NOMO-1 treated with DMSO at 0.1 percent for 48 hours (cell line): ENCODE results near the gene GTF3C5.
A peak's percentile ranks its signal among the peaks of the same experiment; 100 is the strongest.

Experiments used
- DNase-seq: peaks from one replicate; lab custom pipeline; 2025; ENCODE audit not compliant: unreplicated experiment; lab: John Stamatoyannopoulos, UW

GTF3C5 gene

GRCh38 chr9:133030317-133031129 lies at the start of gene GTF3C5:
Gene GTF3C5 (plus strand): TSS chr9:133030997. CDS start chr9:133031012, 15 bp downstream.
- peak; percentile 100 for DNase-seq

- DNase-seq, result peak; percentile 88
Observed at GRCh38 chr9:132982458-132982857, 48.3 kb upstream of the GTF3C5 start.

GRCh38 chr9:132983491-132984201 lies 47.2 kb upstream of the GTF3C5 start:
- DNase-seq, result no peak

- no peak for DNase-seq
Observed at GRCh38 chr9:132984202-132985070, 46.4 kb upstream of the GTF3C5 start.

DNA sequence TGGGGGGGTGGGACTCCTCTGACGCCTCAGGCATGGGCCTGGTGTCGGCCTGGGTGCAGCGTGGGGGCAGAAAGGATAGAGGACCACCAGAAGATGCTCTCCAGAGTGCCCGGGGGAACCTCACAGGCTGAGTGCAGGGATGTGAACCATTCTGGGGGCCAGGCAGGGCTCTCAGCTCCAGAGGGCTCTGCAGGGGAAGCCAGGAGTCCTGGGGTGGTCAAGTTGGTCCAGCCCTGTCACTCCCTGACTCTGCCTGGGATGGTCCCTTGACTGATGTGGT lies 45.8 kb upstream of the GTF3C5 start:
- no peak for DNase-seq

DNA sequence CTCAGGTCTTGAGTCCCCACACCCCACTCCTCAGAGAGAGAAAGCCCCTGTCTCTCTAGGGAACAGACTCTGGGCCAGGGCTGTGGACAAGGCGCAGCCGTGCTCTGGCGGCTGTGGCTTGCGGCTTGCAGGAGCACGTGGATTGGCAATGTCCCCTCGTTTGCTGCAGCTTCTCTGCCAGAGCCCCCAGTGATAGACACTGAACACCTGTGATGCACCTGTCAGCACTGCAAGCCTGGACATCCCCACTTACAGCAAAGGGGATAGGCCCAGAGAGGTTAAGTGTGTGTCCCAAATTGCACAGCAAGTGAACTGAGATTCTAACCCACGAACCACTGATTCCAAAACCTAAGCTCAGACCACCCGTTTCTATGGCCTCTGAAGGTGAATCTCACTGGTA lies 45.3 kb upstream of the GTF3C5 start:
- no peak for DNase-seq

DNA sequence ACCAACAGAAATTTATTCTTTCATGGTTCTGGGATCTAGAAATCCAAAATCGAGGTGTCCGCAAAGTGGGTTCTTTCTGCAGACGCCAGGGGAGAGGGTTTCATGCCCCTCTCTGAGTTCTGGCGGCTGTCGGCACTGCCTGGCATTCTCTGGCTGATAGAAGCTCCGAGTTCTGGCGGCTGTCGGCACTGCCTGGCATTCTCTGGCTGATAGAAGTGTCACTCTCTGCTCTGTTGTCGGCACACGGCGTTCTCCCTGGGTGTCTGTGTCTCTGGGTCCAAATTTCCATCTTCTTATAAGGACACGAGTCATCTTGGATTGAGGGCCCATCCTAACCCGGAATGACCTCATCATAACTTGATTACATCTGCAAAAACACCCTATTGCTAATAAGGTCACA lies 44.7 kb upstream of the GTF3C5 start:
- no peak for DNase-seq

- DNase-seq, result no peak
Observed at GRCh38 chr9:132986640-132987620, 43.9 kb upstream of the GTF3C5 start.

DNA sequence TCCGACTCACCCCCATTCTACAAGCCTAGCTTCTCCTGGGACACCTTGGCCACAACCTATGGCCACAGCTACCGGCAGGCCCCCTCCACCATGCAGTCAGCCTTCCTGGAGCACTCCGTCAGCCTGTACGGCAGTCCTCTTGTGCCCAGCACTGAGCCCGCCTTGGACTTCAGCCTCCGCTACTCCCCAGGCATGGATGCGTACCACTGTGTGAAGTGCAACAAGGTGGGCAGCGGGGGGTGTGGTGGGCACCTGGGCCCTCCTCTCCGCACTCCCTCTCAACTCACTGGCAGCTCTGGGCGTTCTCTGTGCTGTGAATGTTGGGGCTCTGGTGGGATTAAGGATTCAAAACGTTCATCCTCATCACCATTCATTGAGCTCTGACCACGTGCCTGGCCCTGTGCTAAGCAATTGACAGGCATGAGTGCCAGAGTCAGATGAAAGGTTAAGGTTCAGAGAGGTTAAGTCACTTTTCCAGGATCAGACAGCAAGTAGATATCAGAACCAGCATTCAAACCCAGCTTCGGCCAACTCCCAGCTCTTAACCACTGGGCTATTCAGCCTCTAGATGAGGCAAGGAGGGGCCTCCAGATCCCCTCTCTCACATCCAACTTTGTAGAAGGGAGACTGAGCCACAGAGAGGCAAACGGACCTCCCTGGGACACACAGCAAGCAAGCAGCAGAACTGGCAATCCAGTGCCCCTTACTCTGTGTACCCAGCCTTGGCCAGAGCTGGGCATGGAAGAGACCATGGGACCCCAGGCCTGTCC lies 42.4 kb upstream of the GTF3C5 start:
- DNase-seq, result no peak

- no peak for DNase-seq
Observed at GRCh38 chr9:132989014-132989310, 41.8 kb upstream of the GTF3C5 start.

DNA sequence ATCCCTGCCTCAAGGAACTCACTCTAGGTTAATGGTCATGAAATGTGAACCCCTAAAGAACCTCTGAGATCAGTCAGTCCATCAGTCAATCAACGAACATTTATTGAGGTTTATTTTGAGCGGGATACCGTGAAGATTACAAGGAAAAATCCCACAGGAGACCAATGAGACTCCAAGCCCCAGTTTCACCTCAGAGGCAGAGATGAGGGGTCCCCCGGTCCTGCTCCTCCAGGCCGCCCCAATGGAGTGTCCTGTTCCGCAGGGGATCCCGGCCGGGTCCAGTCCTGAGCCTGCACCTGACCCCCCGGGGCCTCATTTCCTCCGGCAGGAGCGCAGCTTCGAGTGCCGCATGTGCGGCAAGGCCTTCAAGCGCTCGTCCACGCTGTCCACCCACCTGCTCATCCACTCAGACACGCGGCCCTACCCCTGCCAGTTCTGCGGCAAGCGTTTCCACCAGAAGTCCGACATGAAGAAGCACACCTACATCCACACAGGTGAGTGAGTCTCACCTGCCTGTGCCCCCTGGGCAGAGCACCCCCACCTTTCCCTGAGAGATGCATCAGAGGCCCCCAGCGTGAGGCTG lies 41.3 kb upstream of the GTF3C5 start:
- no peak for DNase-seq

- peak; percentile 7 for DNase-seq
Observed at GRCh38 chr9:132989998-132990557, 40.7 kb upstream of the GTF3C5 start.

DNA sequence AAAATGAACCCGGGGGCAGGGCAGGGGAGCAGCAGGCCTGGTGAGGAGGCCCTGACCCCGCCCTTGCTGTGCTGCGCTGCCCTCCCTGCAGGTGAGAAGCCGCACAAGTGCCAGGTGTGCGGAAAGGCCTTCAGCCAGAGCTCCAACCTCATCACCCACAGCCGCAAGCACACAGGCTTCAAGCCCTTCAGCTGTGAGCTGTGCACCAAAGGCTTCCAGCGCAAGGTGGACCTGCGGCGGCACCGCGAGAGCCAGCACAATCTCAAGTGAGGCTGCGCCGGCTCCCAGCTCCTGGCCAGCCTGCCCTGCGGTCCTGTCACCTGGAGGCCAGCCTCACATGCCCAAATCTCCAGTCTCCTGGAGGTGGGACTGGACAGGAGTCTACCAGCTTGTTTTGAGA lies 40.0 kb upstream of the GTF3C5 start:
- no peak for DNase-seq

DNA sequence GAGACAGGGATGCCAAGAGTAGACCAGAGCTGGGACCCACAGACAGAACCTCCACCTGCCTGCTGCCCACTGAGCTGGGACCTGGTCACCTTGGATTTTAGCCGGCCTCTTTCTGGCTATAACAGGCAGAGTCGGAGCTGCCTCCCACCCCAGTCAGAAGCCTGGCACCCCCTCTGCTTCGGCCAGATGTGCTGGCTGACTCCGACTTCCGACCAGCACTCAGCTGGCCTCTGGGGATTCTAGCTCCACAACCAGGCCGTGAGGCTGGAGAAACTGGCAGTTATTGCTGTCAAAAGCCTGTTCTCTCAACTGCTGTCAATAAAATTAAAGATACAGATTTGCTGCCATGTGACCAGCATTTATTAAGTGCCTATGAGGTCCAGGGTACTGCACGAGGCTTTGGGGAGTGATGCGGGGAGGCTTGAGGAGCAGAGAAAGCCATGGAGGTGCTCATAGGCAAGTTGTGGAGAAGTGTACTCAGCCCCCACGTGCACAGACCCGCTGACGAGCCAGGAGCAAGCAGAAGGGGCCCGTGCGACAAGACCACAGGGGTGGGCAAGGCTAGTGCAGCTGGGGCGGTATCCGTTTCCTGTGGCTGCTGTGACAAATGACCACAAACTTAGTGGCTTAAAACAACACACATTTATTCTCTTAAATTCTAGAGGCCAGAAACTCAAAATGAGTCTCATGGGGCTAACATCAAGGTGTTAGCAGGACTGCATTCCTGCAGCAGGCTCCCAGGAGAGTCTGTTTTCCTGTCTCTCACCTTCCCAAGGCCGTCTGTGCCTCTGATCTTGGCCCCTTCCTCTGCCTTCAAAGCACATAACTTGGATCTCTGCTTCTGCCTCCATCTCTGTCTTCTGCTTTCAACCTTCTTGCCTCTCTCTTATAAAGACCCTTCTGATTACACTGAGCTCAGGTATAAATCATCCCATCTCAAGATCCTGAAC lies 39.2 kb upstream of the GTF3C5 start:
- peak; percentile 27 for DNase-seq

- DNase-seq, result no peak
Observed at GRCh38 chr9:132993511-132993939, 37.3 kb upstream of the GTF3C5 start.

GRCh38 chr9:132994410-132995120 lies 36.2 kb upstream of the GTF3C5 start:
- peak; percentile 21 for DNase-seq

GRCh38 chr9:132995121-132995420 lies 35.7 kb upstream of the GTF3C5 start:
- DNase-seq, result no peak

- DNase-seq, result no peak
Observed at GRCh38 chr9:132995879-132996278, 34.9 kb upstream of the GTF3C5 start.
